NCI-H146 treated with DMSO at 0.1 percent for 48 hours (cell line): ENCODE data around the gene C18orf63.
"Not testable (repeated sequence)": the region's sequence is repeated elsewhere in the genome, so short reads cannot be mapped to it uniquely, and the experiment has no call there.

ENCODE experiments used
- DNase-seq: peaks from one replicate; lab custom pipeline; 2025; ENCODE audit not compliant: unreplicated experiment; lab: John Stamatoyannopoulos, UW

C18orf63 gene

DNA sequence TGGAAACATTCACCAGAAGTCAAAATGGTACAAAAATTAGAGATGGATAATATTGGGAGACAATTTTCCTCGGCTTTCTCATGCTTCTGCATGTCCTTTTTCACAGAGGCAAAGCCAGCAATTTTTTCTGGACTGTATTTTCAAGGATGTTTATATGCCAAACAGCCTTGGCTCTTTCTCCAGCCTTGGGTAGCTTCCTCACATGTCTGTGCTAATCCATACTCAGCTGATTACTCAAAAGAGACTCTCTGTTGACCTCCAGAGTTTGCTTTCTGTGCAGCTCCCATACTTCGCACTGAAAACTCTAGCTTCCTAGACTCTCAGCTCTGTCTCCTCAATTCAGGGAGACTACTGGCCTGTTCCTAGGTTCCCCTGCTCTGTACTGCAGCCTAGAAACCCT, 10.6 kb downstream of the C18orf63 start:
- DNase-seq: no peak

DNA sequence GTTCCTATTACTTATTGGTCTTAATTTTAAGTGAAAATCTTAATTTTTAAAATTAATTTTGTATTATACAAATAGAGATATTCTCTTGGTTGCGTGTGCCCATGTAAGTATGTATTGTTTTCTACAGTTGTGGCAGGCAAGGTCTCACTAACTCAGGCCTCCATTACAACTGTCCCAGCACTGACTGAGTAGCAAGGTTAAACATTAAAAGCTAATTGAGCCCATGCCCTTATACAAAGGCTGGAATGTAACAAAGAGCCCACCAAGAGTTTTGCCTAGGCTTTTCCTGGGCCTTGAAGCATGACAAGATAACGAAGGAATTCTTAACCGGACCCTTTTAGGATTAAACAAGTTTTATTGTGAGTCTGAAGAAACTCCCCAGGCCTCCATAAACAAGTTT, 11.2 kb downstream of the C18orf63 start:
- not testable (repeated sequence) for DNase-seq

DNA sequence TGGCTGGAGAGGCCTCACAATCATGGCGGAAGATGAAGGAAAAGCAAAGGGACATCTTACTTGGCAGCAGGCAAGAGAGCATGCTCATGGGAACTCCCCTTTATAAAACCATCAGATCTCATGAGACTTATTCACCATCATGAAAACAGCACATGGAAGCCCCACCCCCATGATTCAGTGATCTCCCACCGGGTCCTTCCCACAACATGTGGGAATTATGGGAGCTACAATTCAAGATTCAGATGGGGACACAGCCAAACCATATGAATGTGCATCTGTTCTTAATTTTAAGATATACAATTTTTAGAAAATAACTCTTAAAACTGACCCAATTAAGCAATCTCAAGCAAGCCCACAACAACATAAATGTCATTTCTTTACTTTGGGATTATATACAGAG, 12.6 kb downstream of the C18orf63 start:
- DNase-seq: no peak

DNA sequence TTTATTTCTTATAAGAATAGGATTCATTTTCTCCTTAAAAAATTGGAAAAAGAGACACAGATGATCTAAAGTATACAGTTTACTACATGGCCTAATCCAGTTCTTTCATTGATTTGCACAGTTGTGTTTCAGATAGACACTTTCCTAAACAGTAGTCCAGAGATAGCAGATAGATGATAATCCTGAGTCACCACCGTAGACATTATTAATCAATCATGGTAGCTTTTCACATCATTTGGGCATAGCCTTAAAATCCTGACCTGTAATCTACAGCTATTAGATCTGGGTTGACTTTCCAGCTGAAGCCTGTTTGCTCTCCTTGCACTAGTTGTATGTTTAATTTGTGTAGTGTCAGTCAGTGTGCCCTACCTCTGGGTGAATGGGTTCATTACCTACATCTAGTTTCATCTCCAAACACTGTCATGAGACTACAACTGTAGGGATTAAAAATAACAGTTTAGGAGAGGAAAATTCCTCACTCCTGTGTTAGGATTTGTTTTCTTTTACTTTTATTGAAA, 14.1 kb downstream of the C18orf63 start:
- DNase-seq: no peak

DNA sequence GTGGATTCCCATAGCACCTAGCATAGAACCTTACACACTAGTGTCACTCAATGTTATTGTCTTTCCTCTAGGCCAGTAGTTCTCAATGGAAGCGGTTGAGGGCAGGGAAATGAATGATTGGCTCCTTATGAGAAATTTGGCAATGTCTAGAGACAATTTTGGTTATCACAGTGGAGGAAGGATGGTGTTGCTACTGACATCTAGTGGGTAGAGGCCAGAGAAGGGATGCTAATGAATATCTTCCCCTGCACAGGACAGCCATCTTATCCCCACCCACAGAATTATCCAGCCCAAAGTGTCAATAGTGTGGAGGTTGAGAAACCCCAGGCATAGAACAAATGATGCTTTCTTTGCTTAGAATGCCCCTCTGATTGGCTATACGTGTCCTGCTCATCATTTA, 15.8 kb downstream of the C18orf63 start:
- peak; percentile 15 for DNase-seq

DNA sequence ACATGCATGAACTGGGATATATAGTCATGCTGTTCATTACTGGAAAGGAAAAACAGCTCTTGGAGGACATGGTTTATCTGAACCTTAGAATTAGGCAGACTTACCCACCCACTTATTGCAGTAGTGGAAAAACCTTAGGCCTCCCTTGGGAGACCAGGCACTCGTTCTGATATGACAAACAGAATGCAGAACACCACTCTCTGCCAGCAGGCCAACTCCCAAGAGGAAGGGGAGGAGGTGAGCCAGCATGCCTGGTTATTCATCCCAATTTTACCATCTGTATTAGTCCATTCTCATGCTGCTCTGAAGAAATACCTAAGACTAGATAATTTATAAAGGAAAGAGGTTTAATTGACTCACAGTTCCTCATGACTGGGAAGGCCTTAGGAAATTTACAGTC, 17.5 kb downstream of the C18orf63 start:
- DNase-seq: no peak

DNA sequence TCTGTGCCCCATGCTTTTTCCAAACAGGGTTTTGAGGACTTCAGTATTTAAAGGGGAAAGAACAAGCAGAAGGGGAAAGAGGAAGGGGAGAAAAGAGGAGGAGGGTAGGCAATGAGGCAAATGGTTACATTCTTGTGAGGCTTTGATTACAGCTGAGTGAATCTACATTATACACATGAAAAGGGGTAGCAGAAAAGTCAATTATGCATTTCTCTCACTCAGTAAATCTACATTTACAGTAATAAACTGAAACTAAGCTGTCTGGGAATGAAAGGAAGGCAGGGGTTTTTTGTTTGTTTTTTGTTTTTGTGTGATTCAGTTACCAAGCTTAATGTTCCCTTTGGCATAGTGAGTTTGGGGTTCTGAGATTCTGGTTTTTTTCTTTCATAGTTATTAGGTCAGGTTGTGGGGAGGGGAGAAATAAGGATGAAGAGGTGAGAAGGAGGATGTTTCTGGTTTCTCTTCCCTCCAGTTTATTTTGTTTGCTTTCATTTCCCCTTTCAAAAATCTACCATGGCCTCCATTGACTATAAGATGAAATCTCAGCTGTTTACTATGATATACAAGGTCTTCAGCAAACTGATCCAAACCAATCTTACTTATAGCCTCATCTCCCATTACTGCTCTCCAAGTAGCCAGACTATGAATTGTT, 18.7 kb downstream of the C18orf63 start:
- no peak for DNase-seq

DNA sequence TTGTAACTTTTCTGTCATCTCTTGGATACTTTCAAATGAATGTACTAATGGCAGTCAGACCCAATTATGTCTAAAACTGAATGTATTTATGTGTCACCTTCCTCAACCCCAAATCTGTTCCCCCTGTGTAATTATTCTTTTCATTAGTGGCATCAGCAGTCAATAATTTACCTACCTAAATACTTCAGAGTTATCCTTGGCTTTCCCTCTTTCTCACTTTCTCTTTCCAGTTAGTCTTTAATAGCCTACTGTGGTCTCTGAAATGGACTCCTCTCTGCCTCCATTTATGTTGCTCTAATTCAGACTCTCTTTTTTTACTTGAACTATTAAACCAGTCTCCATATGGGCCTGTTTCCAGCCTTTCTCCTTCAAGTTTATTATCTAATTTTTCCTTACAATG, 21.0 kb downstream of the C18orf63 start:
- DNase-seq: no peak

DNA sequence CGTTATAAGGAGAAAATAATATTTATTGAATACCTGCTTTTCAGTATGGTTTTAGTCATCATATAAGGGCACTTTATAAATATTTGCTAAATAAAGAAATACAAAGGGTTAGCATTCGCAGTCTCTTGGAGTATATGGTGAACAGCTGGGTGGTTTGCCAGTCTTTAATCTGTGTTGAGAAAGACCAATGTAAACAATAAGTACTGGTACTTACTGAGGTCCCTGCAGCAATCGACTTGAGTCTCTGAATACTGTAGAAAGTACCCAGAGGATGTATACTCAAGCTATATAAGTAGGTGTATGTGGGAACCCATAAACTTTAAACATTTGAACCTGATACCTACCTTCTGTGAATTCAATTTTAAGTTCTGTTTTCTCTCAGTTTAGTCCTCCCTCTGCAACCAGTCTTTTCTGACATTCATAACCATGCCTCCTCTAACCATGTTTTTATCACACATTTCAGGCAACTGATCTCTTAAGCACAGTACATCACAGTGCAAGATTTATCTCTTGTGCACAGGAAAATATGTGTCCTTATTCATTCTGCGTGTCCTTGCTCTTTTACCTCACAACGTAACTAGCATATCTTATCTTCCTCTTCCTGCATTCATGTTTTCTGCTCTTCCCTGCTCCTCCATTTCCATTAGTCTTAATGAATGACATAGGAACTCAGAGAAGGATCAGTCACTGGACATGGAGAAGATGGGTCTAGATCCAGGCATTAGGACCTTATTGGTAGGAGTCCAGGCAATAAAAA, 21.7 kb downstream of the C18orf63 start:
- DNase-seq: no peak

DNA sequence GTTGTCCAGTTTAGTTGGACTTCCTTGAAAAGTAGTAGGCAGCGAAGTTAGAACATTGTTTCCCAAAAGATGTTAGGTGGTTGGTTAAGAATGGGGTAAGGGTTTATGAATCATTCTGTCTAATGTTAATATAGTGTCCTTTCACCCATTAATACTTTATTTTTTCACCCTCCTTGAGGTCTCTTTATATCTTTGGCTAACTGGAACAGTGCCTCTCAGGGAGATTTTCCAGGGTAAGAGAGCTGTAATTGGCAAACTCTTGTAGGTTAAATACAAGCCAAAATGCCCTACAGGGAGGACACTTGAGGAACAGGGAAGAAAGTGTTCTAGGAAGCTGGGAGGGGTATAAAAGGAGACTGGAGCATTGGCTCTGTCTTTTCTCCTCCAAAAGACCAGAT, 22.3 kb downstream of the C18orf63 start:
- no peak for DNase-seq

DNA sequence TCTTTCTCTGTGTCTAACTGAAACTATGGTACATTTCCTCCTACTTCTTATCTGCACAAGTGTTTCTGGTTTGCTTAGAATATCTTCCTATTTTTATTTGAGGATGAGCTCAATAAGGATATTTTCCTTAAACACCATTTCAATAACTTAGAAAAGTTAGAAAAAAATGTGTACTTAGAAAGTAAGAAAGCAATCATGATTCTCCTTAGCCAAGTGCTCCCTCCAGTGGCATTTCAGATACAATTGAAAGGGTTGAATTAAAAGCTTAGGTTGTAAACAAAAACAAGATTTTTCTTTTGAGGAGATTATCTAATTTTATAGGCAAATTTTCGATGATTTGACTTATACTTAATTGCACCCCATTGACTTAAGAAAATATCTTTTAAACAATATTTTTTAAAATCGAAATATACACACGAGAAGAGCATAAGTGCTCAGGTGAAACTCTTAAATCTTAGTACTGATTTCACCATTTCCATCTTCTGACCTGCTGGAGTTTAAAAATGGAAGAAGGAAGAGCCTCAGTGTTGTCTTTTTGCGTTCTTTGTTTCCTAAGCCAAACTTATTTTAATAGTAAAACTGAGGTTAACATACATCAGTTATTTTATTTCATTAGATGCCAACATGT, 26.9 kb downstream of the C18orf63 start:
- peak; percentile 50 for DNase-seq

DNA sequence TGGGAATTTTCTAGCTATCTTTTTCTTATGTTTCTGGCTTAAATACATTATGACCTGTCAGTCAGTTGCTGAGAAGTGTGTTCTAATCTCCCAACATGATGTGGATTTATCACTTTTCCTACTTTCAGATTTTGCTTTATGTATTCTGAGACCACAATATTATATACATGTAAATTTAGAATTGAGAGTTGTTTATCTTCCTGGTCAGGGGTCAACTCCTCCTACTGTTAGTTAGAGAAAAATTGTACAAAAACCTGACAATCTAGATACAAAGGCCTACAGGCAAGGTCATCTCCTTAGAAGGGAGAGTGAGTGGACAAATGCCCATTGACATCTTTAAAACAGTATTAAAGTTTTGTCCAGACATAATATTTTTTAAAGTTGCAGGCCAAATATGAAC, 30.6 kb downstream of the C18orf63 start:
- no peak for DNase-seq

DNA sequence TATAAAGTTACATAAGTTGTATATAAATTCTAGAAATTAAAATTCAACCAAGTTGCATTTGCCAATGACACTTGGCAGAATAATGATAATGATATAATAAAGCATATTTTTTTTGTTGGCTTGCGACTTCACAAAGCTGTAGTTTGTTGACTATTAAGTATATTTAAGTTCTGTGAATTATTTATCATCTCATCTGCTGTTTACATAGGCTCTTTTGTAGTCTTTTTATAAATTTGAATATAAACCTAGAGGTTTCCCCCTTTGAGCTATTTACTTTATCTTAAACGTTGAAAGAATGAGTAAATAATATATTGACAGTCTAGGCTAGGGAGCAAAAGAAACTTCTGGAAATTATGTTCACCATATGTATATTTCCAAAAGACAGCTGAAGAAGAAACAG, 32.9 kb downstream of the C18orf63 start:
- DNase-seq: no peak

DNA sequence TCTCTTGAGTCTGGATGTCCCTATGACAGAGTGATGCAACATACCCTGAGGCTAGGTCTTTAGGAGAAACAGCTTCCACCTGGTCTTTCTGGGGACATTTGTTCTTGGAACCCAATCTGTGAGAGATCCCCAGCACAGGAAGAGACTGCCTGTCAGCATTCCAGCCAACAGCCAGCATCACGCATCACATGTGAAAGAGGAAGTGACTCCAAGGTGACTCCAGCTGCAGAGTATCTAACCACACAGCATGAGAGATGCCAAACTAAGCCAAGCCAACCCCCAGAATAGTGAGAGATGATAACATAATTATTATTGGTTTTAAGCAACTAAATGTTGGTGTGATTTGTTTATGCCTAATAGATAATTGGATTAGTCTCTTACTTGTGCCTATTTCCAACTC, 35.7 kb downstream of the C18orf63 start:
- DNase-seq: no peak

DNA sequence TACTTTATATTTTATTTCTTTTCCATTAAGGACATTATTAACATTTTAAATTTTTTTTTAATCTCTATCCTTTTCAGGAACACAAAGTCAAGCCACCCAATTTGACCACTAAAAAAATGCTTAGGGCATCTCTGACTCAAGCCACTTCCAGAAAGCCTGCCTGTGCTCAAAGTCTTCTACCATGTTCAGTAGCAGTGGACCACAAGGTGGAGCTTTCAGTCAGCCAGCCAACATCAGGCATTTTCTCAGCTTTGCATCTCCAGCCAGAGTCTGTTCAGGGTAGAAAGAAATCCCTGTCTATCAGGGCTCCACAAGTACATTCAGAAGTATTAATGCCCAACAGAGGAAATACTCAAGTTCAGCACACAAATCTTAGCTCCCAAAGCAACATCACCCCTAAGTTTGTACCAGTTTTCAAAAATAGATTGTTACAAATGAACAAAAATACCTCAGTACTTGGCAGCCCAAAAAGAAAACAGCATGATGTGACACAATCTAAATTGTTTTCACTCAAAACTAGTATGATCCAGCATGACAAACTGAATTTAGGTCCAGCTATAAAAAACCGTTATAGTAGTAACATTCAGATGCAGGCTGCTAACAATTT, 37.6 kb downstream of the C18orf63 start:
- DNase-seq: peak; percentile 78

DNA sequence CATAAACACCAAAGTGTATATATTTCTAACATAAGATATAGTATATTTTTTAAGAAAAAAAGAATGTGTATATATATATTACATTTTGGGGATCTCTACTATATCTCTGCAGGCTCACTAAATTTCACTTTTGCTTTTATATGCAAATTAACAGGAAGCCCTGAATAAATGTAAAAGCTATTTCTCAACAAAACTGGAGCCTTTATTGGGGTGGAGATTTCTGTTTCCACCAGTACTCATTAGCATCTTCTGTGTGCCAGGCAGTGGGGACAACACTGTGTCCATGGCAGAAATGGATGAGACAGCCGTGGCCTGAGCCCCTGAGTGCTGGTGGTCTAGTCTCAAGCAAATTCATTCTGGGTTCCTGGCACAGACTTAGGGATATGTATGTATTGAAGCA, 41.3 kb downstream of the C18orf63 start:
- DNase-seq: no peak

DNA sequence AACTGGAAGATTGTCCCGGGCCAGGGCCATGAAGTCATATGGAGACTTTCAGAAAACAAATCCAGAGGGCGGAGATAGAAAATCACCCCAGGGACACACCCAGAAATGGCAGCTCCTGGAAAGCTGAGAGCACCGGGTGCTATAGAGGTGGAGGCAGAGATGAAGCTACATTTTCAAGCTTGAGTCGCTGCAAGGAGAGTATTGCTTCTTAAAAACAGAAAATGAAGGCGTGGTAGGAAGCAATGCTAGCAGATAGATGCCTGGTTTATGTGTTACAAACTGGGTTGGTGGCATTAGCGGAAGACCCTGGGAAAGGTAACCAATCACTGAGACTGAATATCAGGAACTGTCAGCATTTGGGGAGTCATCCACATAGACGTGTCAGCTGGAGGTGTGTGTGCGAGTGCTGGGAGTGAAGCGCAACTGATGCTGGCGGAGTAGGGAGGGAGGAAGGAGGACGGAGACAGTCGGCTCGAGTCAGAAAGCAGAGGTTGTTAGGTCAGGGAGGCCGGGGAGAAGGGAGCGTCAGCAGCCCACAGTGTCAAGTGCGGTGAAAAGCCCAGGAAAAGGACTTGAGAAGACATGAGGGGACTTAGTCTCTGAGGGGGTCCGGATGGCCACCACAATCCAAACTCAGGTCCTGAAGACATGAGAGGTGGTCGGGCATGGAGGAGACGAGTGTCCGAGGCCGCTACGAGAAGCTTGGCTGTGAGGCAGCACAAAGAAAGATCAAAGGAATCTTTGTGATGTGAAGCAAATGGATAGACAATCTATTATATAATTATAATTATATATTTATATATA, 45.4 kb downstream of the C18orf63 start:
- no peak for DNase-seq

DNA sequence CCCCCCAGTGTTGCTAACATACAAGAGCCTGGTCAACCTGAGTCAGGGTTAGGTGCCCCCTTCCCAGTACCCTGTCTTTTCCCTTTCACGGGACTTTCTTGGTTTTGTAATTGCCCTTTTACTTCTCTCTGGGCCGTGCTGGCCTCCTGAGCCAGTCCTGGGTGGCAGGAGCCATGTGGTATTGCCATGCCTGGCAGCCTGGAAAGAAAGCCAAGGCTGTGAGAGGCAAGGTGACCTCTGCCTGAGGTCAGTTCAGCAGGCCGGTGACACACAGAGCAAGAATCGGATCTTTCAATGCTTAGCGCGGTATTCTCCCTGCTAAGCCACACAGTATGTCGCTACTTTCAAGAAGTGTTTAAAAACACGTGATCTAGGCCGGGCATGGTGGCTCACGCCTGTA, 52.3 kb downstream of the C18orf63 start:
- no peak for DNase-seq

DNA sequence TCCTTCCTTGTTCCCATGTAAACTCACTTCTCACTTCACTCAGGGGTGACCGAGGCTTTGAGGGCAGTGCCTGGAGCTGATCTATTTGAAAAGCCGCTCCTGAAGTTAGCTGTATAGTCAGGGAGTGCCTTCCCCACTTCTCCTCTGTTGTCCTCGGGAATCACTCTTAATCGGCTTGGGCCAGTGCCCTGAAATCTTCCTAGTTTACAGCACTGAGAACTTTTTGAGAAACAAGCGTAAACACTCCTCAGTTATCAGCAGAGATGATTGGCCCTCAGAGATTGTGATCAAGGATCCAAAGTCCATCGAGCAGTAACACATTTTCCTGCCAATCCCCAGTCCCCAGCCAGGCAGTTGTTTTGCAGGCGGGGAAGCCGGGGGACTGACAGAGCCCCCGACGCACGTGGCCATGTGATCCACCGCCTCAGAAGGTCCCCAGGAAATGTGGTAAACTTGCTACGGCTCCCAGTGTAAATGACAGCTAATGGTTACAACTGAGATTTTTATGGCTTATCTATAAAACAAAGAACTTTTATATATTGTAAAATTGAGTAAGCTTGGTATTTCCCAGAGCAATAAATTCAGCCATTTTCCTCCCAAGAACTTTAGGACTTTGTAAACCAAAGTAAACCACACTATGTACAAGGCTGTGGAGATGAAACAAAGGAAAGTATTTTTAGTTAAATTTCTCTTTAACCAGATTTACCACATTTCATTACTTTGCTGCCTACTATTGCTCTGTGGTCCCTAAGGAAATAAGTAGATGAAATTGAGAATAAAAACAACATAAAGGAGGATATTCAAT, 53.5 kb downstream of the C18orf63 start:
- no peak for DNase-seq

DNA sequence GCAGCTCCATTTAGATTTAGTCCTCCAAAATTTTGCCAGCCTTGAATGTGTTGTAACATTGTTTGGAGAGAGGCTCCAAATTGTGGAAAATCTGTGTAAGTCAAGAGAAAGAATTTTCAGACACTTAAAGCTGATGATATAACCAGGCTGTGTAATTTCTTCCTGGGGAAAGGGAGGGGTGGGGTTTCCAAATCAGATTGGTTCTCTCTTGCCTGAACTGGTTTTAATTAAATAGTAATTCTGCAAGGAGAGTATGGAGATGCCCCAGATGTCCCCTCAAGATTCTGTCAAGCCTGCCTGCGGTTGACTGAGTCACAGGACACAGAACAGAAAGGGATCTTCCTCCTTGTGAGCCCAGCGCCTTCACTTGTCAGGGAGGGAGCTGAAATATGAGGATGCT, 54.5 kb downstream of the C18orf63 start:
- DNase-seq: no peak
